ENCODE measurements around the gene ISL1.

DNA sequence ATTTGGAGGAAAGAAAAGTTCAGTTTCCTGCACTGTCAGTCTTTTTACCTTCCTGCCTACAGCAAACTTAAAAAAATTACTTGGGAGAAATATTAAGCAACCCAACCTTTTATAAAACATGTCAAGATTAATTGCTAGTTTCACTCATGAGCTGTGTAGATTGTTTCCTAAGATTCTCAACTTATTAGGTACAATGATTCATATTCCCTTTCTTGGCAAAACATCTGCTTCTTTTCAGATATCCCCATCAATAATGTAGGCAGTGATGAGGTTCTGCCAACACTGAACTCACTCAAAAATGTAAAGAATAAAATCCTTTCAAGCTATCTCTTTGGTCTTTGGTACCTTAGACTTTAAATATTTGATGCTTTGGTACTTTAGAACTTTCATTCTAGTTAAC lies 56.0 kb downstream of the ISL1 start:
- TF ChIP-seq EZH2 (IDR thresholded peaks at IDR 0.05): no peak
- TF ChIP-seq EZH2phosphoT487 (IDR thresholded peaks at IDR 0.05; ENCODE audit: borderline replicate concordance): no peak
- TF ChIP-seq CTCF (IDR thresholded peaks at IDR 0.05 in 2 of 3, conservative IDR thresholded peaks at IDR 0.05 in 1 of 3; ENCODE audit: borderline replicate concordance in 1 of 3, insufficient read depth in 1 of 3, low read depth in 2 of 3, low read length in 2 of 3): no peak
- TF ChIP-seq POLR2A (IDR thresholded peaks at IDR 0.05; ENCODE audit: borderline replicate concordance, extremely low read depth, insufficient read depth, insufficient read length): no peak

Measured in HCT116 (cell line).